GM12878 (cell line): ENCODE data around the gene RNLS.

Source experiments
- GABPA ChIP-seq: IDR thresholded peaks from 2 replicates; pipeline ENCODE4 v1.6.1; 2014; ENCODE audit warnings: antibody characterized with exemption, low read depth, mild to moderate bottlenecking, inconsistent platforms
- HDAC6 ChIP-seq: fragments of 200-600 bp; sonication (generic); IDR thresholded peaks from one replicate; pipeline ENCODE4 v1.8.0; 2017; ENCODE audit warnings: antibody characterized with exemption; ENCODE audit not compliant: unreplicated experiment
- SREBF1 ChIP-seq: IDR thresholded peaks from 2 replicates; pipeline ENCODE4 v1.6.1; 2012; ENCODE audit warnings: mild to moderate bottlenecking, low read length

DNA sequence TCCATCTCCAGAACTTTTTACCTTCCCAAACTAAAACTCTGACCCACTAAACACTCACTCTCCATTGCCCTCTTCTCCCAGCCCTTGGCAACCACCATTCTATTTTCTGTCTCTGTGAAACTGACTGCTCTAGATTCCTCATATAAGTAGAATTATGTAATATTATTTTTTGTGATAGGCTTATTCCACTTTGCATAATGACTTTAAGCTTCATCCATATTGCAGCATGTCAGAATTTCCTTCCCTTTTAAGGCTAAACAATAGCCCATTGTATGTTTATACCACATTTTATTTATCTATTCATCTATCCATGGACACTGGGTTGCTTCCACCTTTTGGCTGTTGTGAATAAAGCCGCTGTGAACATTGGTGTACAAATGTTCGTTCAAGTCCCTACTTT lies 308.8 kb downstream of the RNLS start:
- no peak for TF ChIP-seq SREBF1
- TF ChIP-seq HDAC6, result no peak
- no peak for TF ChIP-seq GABPA
